ENCODE measurements around the gene FGF22.
"Not testable (repeated sequence)": the region's sequence is repeated elsewhere in the genome, so short reads cannot be mapped to it uniquely, and the experiment has no call there.

The FGF22 gene

GRCh38 chr19:664913-665443, 25.3 kb downstream of the FGF22 start:
- no peak for TF ChIP-seq Cebpa-rat (IDR thresholded peaks at IDR 0.05)
- peaks cover 53% of the 10 kb centered on the region for H3K4me1 ChIP-seq
- peak overlapping the region; percentile 98 for H3K4me2 ChIP-seq
- peaks cover 3% of the 10 kb centered on the region for H3K36me3 ChIP-seq
- H3K9me3 ChIP-seq: peaks cover 19% of the 10 kb centered on the region
- H4K20me1 ChIP-seq: peaks cover 30% of the 10 kb centered on the region
- no peak overlapping the region for H3K27ac ChIP-seq
- no peak overlapping the region for H3K9ac ChIP-seq
- H3K27me3 ChIP-seq: no peaks in the 10 kb centered on the region
- no peak overlapping the region for H3K4me3 ChIP-seq

DNA sequence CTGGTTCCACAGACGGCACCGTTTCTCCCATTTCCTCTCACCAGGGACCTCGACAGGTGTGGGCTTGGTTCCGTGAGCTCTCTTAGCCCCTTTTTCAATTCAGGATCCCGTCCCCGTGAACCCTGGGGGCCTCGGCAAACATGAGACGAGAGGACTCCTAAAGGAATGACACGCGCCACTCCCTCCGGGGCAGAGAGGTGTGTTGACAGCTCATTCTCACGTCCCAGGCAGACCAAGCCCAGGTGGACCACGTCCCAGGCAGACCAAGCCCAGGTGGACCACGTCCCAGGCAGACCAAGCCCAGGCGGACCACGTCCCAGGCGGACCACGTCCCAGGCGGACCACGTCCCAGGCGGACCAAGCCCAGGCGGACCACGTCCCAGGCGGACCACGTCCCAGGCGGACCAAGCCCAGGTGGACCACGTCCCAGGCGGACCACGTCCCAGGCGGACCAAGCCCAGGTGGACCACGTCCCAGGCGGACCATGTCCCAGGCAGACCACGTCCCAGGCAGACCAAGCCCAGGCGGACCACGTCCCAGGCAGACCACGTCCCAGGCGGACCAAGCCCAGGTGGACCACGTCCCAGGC, 27.4 kb downstream of the FGF22 start:
- H3K27ac ChIP-seq, H3K9ac ChIP-seq, H3K36me3 ChIP-seq, H3K4me2 ChIP-seq, H4K20me1 ChIP-seq, H3K27me3 ChIP-seq, H3K4me3 ChIP-seq: not testable (repeated sequence)
- H3K9me3 ChIP-seq: peaks cover 19% of the 10 kb centered on the region
- peaks cover 42% of the 10 kb centered on the region for H3K4me1 ChIP-seq

DNA sequence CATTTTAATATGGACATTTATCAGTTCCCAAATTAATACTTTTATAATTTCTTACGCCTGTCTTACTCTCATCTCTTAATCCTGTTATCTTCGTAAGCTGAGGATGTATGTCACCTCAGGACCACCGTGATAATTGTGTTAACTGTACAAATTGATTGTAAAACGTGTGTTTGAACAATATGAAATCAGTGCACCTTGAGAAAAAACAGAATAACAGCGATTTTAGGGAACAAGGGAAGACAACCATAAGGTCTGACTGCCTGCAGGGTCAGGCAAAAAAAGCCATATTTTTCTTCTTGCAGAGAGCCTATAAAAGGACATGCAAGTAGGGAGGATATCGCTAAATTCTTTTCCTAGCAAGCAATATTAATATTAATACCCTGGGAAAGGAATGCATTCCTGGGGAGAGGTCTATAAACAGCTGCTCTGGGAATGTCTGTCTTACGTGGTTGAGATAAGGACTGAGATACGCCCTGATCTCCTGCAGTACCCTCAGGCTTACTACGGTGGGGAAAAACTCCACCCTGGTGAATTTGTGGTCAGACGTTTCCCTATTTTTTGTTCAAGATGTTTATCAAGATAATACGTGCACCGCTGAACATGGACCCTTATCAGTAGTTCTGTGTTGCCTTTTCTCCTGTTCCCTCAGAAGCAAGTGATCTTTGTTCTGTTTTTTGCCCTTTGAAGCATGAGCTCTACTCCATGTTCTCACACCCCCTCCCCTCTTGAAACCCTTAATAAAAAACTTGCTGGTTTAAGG, 29.2 kb downstream of the FGF22 start:
- Histone ChIP-seq H3K9me3 (peaks cover 19% of the 10 kb centered on the region), H3K4me1 (peaks cover 36% of the 10 kb centered on the region), H3K4me2 (peak overlapping the region; percentile 36)
- H3K36me3 ChIP-seq, H3K27ac ChIP-seq, H3K4me3 ChIP-seq, H3K9ac ChIP-seq, H3K27me3 ChIP-seq, H4K20me1 ChIP-seq: not testable (repeated sequence)

GRCh38 chr19:670609-671075, 31.0 kb downstream of the FGF22 start:
- Histone ChIP-seq H4K20me1 (peaks cover 9% of the 10 kb centered on the region; the same call in 1 of the 2 replicates), H3K4me2 (peak overlapping the region; percentile 32), H3K27me3 (peaks cover 19% of the 10 kb centered on the region), H3K36me3 (no peaks in the 10 kb centered on the region), H3K9ac (no peak overlapping the region), H3K27ac (no peak overlapping the region), H3K4me3 (no peak overlapping the region), H3K9me3 (peaks cover 19% of the 10 kb centered on the region), H3K4me1 (peaks cover 18% of the 10 kb centered on the region)
- no peak for TF ChIP-seq Cebpa-rat (IDR thresholded peaks at IDR 0.05)

- Histone ChIP-seq H3K36me3 (no peaks in the 10 kb centered on the region), H4K20me1 (peaks cover 33% of the 10 kb centered on the region), H3K4me3 (no peak overlapping the region), H3K4me2 (no peak overlapping the region), H3K9me3 (no peaks in the 10 kb centered on the region), H3K4me1 (peaks cover 30% of the 10 kb centered on the region), H3K9ac (no peak overlapping the region), H3K27ac (no peak overlapping the region), H3K27me3 (peaks cover 56% of the 10 kb centered on the region)
- TF ChIP-seq Cebpa-rat (IDR thresholded peaks at IDR 0.05): no peak
Observed at GRCh38 chr19:674282-675151, 34.8 kb downstream of the FGF22 start.

DNA sequence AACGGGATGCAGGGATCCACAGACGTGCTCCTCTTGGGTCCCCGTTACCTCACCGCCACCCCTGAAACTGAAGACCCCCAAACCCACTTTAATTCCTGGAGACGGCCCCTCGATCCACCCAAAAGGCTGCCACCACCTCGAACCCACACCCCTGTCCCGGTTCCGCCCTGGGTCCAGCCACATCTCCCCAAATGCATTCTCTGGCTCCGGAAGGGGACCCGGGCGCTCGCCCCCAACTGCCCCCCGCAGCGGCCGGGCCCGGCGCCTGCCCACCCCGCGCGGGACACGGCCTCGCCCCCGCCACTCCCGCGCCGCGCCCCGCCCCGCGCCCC, 36.3 kb downstream of the FGF22 start:
- Histone ChIP-seq H3K27me3 (peaks cover 56% of the 10 kb centered on the region), H3K4me1 (peaks cover 25% of the 10 kb centered on the region), H3K27ac (no peak overlapping the region), H3K4me2 (no peak overlapping the region), H3K4me3 (no peak overlapping the region), H3K36me3 (no peaks in the 10 kb centered on the region), H3K9ac (no peak overlapping the region), H4K20me1 (peaks cover 34% of the 10 kb centered on the region), H3K9me3 (no peaks in the 10 kb centered on the region)
- TF ChIP-seq Cebpa-rat (IDR thresholded peaks at IDR 0.05): no peak

DNA sequence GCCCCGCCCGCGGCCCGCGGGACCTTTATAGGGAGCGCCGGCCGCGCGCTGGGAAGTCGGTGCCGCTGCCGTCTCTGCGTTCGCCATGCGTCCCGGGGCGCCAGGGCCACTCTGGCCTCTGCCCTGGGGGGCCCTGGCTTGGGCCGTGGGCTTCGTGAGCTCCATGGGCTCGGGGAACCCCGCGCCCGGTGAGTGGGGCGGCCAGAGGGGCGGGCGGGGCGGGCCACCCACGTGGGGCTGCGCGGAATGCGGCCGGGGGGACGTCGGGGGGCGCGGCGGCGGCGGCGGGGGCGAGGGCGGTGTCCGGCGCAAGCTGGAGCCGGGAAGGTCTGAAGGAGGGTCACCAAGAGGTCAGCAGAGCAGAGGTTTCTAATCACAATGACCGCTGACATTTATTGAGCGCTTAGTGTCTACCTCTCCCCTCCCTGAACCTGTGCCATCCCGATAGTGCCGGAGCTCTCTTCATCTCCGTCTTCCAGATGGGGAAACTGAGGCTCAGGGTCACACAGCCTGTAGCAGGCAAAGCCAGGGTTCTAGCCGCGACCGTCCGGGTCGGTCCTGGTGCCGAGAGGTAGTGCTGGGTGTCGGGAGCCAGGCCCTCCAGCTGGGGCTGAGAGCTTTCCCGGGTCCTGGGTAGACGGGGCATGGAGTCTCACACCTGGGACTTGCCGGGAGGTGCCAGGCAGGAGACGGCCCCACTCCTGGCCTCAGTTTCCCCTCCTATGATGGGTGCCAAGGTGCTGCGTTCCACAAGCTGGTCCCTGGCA, 36.8 kb downstream of the FGF22 start, which contains the start of gene FSTL3:
TSS of gene FSTL3 (plus strand) at position 54 of the 767 bp plus-strand sequence. CDS start at position 86, 32 bp downstream.
- no peak within 1 kb of the TSS for H3K27ac ChIP-seq

GRCh38 chr19:677201-677600, 37.5 kb downstream of the FGF22 start:
- peaks cover 56% of the 10 kb centered on the region for H3K27me3 ChIP-seq
- no peaks in the 10 kb centered on the region for H3K36me3 ChIP-seq
- TF ChIP-seq Cebpa-rat (IDR thresholded peaks at IDR 0.05): no peak
- H3K4me1 ChIP-seq: peaks cover 33% of the 10 kb centered on the region
- H3K27ac ChIP-seq: no peak overlapping the region
- H3K4me2 ChIP-seq: no peak overlapping the region
- no peak overlapping the region for H3K9ac ChIP-seq
- no peak overlapping the region for H3K4me3 ChIP-seq
- H4K20me1 ChIP-seq: peaks cover 34% of the 10 kb centered on the region
- H3K9me3 ChIP-seq: no peaks in the 10 kb centered on the region

More for the DNA sequence above, 36.8 kb downstream of the FGF22 start, which contains the start of gene FSTL3:
- Histone ChIP-seq H3K4me3 (no peak within 1 kb of the TSS), H3K27me3 (peaks cover 56% of the 10 kb centered on the region), H3K4me1 (peaks cover 29% of the 10 kb centered on the region), H3K9me3 (no peaks in the 10 kb centered on the region), H4K20me1 (peaks cover 34% of the 10 kb centered on the region), H3K36me3 (no peaks in the 10 kb centered on the region), H3K9ac (no peak within 1 kb of the TSS), H3K4me2 (0 out of 2 replicates have a peak within 1 kb of the TSS, but pooled peaks have one; percentile 17)
- no peak for TF ChIP-seq Cebpa-rat (IDR thresholded peaks at IDR 0.05)
